Neural cell (in vitro differentiated cells): Measurements from ENCODE around the gene XPR1.

Source experiments
- SMC3 ChIP-seq: fragments of 450-650 bp; conservative IDR thresholded peaks from 2 replicates; pipeline ENCODE4 v1.6.1; 2014; ENCODE audit warnings: antibody characterized with exemption, mild to moderate bottlenecking, moderate library complexity; ENCODE audit not compliant: poor library complexity
- TF ChIP-seq, protein P1 (sequence below): fragments of 450-650 bp; IDR thresholded peaks from 2 replicates; pipeline ENCODE4 v1.5.1; 2014; ENCODE audit warnings: antibody characterized with exemption, mild to moderate bottlenecking, moderate library complexity; ENCODE audit not compliant: poor library complexity, severe bottlenecking

DNA sequence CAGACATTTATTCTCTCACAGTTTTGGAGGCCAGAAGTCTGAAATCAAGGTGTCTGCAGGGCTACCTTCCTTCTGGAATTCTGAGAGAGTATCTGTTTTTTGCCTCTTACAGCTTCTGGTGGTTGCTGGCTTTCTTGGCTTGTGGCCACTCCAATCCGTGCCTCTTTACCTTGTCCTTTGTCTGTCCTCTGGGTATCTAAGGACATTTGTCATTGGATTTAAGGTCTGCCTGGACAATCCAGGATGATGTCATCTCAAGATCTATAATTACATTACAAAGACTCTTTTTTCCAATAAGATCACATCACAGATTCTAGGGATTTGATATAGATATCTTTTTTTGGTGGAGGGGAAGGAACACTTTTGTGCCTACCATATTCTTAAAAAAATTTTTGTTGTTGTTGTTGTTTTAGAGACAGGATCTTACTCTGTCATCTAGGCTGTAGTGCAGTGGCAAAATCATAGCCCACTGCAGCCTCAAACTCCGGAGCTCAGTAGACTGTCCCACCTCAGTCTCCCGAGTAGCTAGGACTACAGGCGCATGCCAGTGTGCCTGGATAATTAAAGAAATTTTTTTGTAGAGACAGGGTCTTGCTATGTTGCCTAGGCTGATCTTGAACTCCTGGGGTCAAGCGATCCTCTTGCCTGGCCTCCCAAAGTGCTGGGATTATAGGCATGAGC is 61.9 kb downstream of the XPR1 start:
- TF ChIP-seq, protein P1, sequence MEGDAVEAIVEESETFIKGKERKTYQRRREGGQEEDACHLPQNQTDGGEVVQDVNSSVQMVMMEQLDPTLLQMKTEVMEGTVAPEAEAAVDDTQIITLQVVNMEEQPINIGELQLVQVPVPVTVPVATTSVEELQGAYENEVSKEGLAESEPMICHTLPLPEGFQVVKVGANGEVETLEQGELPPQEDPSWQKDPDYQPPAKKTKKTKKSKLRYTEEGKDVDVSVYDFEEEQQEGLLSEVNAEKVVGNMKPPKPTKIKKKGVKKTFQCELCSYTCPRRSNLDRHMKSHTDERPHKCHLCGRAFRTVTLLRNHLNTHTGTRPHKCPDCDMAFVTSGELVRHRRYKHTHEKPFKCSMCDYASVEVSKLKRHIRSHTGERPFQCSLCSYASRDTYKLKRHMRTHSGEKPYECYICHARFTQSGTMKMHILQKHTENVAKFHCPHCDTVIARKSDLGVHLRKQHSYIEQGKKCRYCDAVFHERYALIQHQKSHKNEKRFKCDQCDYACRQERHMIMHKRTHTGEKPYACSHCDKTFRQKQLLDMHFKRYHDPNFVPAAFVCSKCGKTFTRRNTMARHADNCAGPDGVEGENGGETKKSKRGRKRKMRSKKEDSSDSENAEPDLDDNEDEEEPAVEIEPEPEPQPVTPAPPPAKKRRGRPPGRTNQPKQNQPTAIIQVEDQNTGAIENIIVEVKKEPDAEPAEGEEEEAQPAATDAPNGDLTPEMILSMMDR: no peak
- no peak for TF ChIP-seq SMC3
